GM18907 (cell line): ENCODE data around the gene MACC1.
"Not testable (repeated sequence)": the region's sequence is repeated elsewhere in the genome, so short reads cannot be mapped to it uniquely, and the experiment has no call there.

Experiments
- ATAC-seq: cut with Tn5 transposase; IDR thresholded peaks from one replicate; pipeline ENCODE4 v1.9.1; 2021; ENCODE audit warnings: mild to moderate bottlenecking, moderate library complexity; ENCODE audit not compliant: unreplicated experiment

MACC1 gene

GRCh38 chr7:20133803-20134202, 83.4 kb downstream of the MACC1 start:
- ATAC-seq = no peak

- no peak for ATAC-seq
Measured at GRCh38 chr7:20132585-20132984, 84.6 kb downstream of the MACC1 start.

- no peak for ATAC-seq
Measured at GRCh38 chr7:20131776-20132175, 85.4 kb downstream of the MACC1 start.

GRCh38 chr7:20129920-20130319, 87.3 kb downstream of the MACC1 start:
- no peak for ATAC-seq

GRCh38 chr7:20128001-20128400, 89.2 kb downstream of the MACC1 start:
- ATAC-seq = no peak

DNA sequence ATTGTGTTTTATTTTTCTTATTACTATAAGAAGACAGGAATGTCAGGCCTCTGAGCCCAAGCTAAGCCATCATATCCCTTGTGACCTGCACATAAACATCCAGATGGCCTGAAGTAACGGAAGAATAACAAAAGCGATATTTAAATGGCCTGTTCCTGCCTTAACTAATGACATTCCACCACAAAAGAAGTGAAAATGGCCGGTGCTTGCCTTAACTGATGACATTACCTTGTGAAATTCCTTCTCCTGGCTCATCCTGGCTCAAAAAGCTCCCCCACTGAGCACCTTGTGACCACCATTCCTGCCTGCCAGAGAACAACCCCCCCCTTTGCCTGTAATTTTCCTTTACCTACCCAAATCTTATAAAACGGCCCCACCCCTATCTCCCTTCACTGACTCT, 91.1 kb downstream of the MACC1 start:
- not testable (repeated sequence) for ATAC-seq

DNA sequence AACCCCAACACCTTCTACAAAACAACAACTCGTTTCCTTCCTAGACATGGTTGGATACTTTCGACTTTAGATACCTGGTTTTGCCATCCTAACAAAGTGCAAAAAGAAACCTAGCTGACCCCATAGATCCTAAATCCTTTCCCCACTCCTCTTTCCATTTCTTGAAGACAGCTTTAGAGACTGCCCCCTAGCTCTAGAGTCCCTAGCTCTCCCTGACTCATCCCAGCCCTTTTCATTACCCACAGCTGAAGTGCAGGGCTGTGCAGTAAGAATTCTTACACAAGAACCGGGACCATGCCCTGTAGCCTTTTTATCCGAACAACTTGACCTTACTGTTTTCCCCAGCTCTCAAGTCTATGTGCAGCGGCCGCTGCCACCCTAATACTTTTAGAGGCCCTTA, 93.1 kb downstream of the MACC1 start:
- not testable (repeated sequence) for ATAC-seq

DNA sequence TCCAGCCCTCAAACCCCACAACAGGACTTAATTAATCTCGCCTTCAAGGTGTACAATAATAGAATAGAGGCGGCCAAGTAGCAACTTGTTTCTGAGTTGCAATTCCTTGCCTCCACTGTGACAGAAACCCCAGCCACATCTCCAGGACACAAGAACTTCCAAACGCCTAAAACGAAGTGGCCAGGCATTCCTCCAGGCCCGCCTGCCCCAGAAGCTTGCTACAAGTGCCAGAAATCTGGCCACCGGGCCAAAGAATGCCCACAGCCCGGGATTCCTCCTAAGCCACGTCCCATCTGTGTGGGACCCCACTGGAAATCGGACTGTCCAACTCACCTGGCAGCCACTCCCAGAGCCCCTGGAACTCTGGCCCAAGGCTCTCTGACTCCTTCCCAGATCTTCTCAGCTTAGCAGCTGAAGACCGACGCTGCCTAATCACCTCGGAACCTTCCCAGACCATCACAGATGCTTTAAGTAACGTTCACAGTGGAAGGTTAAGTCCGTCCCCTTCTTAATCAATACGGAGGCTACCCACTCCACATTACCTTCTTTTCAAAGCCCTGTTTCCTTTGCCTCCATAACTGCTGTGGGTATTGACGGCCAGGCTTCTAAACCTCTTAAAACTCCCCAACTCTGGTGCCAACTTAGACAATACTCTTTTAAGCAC, 94.4 kb downstream of the MACC1 start:
- ATAC-seq = not testable (repeated sequence)

- no peak for ATAC-seq
Measured at GRCh38 chr7:20122073-20122472, 95.1 kb downstream of the MACC1 start.

- ATAC-seq = no peak
Measured at GRCh38 chr7:20121404-20121803, 95.8 kb downstream of the MACC1 start.

DNA sequence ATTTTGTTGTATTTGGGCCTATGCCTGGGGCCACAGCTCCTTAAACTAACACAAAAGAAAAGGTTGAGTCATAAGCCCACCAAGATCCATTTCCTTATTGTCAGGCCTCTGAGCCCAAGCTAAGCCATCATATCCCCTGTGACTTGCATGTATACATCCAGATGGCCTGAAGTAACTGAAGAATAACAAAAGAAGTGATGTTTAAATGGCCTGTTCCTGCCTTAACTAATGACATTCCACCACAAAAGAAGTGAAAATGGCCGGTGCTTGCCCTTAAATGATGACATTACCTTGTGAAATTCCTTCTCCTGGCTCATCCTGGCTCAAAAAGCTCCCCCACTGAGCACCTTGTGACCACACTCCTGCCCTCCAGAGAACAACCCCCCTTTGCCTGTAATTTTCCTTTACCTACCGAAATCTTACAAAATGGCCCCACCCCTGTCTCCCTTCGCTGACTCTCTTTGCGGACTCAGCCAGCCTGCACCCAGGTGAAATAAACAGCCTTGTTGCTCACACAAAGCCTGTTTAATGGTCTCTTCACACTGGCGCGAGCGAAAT, 96.5 kb downstream of the MACC1 start:
- not testable (repeated sequence) for ATAC-seq

DNA sequence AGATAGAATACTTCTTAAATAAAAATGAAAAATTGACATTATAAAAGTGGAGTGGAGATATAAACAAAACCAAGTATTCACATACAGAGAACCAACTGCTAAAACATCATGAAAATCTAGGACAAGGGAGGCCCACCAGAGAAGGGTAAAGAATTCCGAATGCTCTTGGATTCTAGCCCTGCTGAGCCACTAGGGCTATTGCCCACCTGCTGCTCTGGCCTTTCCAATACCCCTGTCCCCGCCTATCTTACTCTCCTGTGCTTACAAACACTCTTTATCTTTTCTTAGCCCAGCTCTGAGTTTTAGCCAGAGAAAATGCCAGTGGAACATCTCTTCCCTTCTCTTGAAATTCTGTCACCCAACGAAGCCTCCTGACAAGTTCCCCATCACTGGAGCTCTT, 100.3 kb downstream of the MACC1 start:
- no peak for ATAC-seq

GRCh38 chr7:20114468-20114867, 102.7 kb downstream of the MACC1 start:
- peak; percentile 92 for ATAC-seq

DNA sequence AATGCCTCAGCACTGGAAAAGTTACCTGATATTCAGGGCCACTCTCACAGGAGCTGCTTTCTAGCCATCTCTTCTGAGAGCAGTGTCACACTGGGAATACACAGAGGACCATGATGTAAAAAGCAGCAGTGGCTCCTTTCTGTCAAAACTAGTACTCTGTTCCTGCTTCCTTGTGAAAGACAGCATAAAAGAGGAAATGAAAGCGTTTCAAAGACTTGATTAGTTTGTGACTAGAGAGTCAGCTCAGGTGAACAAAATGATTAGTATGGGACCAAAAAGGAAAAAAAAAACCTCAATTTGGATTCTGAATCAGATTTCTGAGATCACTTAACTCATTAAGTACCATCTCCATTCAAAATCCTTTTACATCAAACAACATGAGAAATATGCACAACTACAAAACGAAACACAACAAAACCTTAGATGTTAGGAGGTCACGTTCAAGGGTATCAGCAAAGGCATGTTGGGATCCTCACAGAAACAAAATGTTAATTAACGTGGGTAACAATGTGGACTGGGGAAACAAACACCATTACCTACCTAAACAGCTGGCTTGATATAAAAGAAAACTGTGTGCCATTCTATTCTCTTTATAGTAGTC, 103.7 kb downstream of the MACC1 start:
- ATAC-seq = peak; percentile 89

GRCh38 chr7:20112696-20113095, 104.5 kb downstream of the MACC1 start:
- ATAC-seq = no peak

- no peak for ATAC-seq
Measured at GRCh38 chr7:20111821-20112542, 105.2 kb downstream of the MACC1 start.

GRCh38 chr7:20107582-20107981, 109.6 kb downstream of the MACC1 start:
- no peak for ATAC-seq

GRCh38 chr7:20104696-20105095, 112.5 kb downstream of the MACC1 start:
- no peak for ATAC-seq

- ATAC-seq = no peak
Measured at GRCh38 chr7:20102982-20103381, 114.2 kb downstream of the MACC1 start.

DNA sequence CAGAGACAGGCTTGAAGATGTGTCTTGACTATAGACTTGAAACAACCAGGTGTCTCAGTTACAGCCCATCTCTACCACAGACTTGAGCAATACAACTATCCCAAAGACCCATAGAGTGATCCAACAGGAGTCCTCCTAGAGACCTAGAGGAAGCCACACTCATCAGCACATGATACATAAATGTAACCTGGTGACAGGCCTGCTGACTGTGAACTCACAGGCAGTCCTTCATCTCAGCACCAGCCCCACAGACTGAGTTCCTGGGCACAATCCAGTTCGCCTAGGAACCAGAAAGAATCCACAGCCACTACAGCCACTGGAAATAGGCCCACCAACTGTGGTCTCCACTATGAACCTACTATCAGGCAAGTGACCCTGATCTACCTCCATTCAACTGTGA, 121.3 kb downstream of the MACC1 start:
- ATAC-seq = no peak

- no peak for ATAC-seq
Measured at GRCh38 chr7:20095436-20095835, 121.7 kb downstream of the MACC1 start.

- ATAC-seq = no peak
Measured at GRCh38 chr7:20089431-20089830, 127.8 kb downstream of the MACC1 start.
